HL-60 (cell line): ENCODE data around the gene DENND1B.

Experiments
- CTCF ChIP-seq: IDR thresholded peaks from one replicate; pipeline ENCODE4 v1.5.1; 2011; ENCODE audit warnings: low read length, control low read depth, inconsistent platforms; ENCODE audit not compliant: insufficient read depth
- GABPA ChIP-seq: IDR thresholded peaks from 2 replicates; pipeline ENCODE4 v1.6.1; 2012; ENCODE audit warnings: low read depth
- POLR2AphosphoS5 ChIP-seq: IDR thresholded peaks from 2 replicates; pipeline ENCODE4 v1.6.1; 2012; ENCODE audit warnings: low read depth
- SPI1 ChIP-seq: IDR thresholded peaks from 2 replicates; pipeline ENCODE4 v1.6.1; 2012; ENCODE audit warnings: low read depth, mild to moderate bottlenecking, borderline replicate concordance

GRCh38 chr1:197807216-197807615 is 31.9 kb upstream of the DENND1B start:
- TF ChIP-seq GABPA (no peak), POLR2AphosphoS5 (no peak), CTCF (no peak), SPI1 (no peak)
